HG03066 (cell line): ENCODE results near the gene COPS9.

Source experiments
- ATAC-seq: cut with Tn5 transposase; IDR thresholded peaks from one replicate; pipeline ENCODE4 v1.9.1; 2021; ENCODE audit warnings: low read depth; ENCODE audit not compliant: unreplicated experiment

The COPS9 gene

DNA sequence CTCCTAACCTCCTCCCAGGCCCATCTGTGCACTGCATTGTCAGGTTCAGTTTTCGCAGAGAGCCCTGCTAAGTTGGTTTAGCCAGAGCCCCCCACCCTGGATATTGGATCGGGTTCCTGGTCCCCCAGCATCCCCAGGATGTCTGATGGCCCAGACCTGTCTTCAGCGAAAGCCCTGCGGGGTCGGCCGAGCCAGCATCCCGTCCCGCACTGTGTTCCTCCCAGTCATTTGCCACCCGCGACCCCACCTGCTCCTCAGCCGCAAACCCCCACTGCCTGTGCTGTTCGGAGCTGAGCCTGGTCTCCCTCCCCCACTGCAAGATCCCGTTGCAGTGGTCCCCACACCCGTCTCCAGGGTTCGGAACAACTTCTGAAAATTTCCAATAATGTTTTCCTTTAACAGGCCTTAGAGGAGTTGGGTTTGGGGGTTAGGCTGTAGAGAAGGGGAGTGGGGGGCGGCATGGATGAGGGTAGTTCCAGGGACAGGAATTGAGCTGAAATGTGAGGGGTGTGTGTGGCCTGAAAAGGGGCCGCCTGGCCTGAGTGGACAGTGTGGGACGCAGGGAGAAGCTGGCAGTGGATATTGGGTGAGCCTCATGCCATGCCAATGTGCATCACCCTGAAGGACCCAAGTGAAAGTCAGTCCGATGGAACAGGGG lies 1.6 kb upstream of the COPS9 start:
- no peak for ATAC-seq

DNA sequence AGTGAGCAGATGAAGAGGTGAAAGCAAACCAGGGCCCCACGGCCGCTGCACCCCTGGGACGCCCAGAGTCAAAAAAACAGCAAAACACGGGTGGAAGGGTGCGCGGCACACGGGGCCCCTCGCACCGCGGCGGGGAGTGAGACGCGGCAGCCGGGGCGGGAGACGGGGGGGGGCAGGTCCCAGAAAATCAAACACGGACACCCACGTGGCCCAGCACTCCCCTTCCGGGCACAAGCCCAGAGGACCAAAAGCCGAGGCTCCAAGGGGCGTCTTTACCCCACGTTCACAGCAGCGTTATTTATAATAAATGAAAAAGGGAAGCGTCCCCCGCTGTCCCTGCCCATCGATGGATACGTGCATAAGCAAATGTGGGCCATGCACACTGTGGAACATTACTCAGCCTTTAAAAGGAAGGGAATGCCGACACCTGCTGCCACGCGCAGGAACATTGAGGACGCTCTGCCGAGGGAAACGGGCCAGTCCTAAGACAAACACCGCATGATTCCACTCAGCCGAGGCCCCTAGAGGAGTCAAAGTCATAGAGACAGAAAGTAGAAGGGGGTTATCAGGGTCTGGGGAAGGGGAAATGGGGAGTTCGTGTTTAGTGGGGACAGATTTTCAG lies 677 bp upstream of the COPS9 start:
- ATAC-seq, result peak; percentile 10

DNA sequence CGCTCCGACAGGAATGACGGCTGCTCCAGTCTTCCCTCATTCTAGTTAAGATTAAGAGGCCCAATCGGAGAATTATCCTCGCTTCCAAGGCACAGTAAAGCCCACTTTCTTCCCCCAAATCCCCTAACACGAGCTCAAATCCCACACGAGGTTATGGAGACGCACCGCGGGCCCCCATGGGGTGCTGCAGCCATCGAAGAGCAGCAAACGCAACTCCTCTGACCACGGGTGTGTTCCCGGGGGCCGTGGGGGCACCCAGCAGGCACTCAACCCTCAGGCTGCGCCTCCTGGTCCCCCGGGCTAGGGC lies 446 bp downstream of the COPS9 start:
- ATAC-seq, result peak; percentile 22

DNA sequence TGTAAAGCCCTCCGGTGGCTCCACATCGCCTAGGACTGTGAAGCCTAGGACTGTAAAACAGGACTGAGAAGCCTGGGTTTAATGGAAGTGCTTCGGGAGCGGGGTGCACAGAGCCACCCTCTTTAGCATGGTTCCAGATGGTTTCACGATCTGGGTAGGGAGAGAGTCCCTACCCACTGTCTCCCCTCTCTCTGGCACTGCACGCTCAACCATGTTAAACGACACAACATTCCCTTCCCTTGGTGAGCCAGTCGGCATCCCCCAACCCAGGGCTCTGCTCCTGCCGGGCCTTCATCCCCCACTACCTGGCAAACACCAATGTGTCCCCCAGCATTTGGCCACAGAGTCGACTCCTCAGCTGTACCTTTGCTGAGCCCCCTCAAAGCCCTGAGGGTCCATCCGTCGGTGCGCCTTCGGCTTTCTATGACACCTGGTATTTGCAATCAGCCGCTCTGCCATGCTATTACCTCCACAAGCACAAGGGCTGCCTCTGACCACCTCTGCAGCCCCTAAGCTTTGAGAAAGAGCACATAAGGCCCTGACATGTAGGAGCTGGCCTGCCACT lies 1.1 kb downstream of the COPS9 start:
- ATAC-seq, result no peak

DNA sequence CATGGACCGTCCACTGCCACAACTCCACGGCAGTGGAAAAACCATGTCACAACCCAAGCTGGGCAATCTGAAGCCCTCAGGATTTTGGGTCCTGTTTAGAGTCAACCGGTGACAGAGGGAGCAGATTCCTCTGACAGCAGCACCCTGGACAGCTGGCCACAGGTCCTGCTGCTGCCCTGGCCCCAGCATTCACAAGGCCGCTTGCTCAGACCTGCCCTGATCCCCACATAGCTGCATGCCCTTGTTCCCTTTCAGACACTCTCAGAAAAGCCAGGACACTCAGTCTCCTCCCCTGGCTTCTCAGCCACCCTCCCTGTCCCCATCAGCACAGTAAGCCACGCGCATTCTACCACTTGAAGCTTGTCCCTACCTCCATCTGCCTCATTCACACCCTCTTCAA lies 1.6 kb downstream of the COPS9 start:
- no peak for ATAC-seq

DNA sequence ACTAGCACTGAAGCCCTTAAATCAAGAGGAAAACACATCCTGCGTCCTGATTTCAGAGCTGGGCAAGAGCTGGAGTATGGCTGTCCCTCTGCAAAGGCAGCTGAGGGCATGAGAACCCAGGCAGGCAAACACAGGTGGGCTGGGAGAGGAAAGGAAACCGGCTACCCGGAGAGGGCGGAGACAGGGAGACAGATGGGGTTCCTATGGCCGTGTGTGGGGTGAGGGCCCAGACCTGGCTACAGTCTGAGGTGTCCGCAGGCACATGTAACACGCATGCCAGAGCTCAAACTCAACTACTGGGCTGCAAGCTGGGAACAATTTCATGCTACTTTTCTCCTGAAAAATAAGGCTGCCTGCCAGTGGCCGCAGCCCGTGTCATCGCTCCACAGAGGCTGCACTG lies 2.7 kb downstream of the COPS9 start:
- ATAC-seq, result no peak

DNA sequence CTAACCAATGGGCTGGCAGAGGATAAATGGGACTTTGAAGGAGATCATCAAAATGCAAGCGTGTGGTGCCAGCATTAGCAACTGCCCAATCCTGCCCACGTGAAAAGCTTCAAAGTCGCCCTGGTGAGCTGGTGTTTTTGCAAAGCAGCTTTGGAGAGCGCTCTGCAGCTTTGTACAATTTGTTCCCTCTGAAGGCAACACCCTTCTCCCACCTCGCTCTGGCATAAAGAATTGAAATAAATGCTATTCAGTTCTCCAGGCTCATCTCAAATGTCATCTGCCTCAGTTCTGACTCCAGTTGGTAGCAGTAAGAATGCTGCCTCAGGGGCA lies 3.5 kb downstream of the COPS9 start:
- no peak for ATAC-seq

DNA sequence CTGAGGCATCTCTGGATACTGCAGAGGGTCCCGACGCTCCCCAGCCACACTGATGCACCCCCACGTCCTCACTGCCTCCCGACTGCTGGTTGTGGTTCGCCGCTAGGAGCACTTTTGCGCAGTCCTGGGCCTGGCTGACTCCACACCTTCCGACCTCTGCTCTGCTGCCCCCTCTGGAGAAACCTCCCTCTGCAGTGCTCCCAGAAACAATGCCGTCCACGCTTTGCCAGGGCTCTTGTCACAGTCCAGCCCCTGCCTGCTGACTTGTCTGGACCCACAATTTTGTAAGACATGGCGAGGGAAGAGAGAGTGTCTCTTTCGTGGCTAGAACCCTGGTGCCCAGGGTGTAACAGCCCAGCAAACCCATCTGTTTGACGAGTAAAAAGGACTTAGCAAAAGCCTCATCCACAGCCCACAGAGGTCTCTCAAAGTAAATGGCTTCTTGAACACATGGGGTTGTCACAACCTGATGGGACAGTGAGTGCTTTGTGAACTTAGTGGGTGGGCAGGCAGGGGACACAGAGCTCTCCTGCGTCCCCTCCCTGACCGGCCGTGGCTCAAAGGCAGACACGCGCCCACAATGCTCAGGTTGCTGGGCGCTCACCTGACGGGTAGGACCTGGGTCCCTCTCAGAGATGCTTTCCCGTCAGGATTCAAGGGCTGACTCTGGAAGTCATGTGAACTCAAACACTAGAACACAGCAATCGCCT lies 4.0 kb downstream of the COPS9 start:
- no peak for ATAC-seq

DNA sequence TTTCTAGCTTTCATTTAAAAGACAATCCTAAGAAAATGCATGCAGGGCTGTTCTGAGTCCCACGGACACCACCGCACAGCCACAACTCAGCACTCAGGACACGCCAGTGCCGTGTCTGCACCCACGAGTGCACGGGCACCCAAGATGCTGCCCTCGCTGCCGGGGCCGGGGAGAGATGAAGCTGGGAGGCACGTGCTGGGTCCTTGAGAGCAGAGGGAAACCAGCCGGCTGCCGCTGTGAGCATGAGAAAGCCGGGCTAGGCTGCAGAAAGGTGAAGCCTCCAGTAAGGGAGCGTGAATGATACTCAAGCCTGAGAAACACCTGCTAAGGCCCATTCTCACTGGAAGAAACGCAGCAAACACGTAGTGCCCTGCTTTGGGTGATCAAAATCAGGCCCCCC lies 4.8 kb downstream of the COPS9 start:
- ATAC-seq, result no peak

DNA sequence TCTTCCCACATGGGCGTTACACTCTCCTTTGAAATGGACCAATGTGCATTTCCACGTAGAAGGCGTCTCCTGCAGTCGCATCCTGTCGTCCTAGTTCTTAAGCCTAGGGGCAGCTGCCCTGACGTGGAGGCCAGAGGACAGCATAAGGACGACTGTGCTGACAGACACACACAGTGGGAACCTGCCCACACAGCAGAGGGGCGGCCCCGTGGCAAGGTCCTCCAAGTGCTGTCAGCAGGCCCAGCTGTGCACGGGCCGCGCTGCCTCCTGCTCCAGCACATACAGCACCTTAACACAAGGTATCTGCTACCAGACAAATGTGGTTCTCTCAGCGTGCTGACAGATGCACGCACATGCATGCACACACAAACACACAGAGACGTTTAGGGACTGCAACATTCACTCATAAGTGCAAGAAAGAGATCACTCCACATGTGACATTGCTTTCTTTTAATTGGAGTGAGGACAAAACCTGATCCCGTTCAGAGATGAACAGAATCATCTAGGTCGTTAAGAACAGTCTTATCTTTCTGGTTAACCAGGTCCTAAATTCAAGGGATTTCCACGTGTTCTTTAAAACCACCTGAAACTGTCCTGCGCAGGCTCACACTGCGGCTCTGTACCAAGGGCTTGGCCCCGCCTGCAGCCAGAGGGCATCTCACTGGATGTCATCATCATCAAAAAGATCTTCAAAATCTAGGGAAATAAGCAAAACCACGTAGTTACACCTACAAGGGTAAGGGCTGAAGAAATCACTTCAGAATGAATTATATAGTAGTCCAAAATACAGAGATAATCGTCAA lies 5.5 kb downstream of the COPS9 start:
- no peak for ATAC-seq

DNA sequence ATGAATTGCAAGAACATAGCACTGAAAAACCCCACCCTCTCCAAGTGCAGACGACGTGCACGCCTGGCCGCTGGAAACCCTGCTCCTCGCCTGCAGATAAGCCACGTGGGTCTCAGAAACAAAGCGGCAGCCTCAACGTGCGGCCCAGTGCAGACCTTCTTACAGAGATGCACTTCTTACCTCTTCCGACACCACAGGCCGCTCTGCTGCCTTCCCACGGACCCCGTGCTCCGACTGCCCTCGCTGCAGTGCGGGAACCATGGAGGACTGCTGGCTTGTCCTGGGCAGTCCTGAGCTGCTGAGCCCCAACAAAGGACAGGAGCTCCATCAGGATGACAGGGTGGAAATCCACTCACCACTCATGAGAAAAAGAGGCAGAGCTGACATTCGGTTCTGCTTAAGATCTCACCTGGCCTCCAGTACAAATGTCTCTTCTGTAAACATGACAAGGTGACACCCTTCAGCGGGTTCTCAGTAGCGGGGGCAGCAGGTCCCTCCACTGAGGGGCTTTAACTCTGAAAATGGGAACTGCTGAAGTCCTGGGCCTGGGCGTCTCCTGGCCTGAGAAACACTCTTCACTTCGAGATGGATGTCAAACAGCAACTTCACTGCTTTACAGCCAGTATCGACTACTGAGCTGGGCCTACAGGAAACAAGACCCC lies 6.2 kb downstream of the COPS9 start:
- ATAC-seq, result no peak

DNA sequence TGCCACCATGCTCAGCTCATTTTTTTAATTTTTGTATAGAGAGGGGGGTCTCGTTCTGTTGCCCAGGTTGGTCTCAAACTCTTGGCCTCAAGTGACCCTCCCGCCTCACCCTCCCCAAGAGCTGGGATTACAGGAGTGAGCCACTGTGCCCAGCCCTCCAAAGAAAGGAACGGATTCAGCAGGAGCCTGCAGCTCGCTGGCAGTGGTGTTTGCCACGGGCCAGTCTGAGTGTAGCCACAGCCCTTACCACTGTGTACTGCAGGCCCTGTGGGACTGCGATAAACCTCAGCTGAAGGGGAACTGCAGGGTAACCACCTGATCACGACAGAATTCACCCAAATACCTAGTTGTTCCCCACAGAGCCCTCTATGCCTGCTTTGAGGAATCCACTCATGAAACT lies 6.8 kb downstream of the COPS9 start:
- ATAC-seq, result no peak

DNA sequence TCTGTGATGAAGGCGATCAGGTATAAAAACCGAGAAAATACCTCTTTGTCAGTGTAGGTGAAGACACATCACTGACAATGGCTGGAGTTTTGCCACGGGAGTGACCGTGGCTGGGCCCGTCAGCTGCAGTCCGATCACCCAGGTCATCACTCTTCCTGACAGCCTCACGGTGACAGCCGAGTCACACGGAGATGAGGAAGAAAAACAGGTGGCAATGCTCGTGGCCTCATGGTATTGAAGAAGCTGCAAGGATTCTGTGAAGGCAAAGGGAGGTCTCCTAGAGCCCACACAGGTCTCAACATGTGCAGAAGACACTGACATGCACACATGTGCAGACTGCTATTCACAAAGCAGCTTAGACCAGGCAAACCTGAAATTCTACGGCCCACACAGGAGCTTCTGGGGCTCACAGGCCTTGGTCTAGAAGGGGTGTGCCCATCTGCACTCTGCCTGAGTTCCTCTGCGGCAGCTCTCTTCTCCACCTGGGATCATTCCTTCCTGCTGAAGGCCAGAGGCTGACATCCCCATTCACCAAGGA lies 7.4 kb downstream of the COPS9 start:
- ATAC-seq, result no peak

DNA sequence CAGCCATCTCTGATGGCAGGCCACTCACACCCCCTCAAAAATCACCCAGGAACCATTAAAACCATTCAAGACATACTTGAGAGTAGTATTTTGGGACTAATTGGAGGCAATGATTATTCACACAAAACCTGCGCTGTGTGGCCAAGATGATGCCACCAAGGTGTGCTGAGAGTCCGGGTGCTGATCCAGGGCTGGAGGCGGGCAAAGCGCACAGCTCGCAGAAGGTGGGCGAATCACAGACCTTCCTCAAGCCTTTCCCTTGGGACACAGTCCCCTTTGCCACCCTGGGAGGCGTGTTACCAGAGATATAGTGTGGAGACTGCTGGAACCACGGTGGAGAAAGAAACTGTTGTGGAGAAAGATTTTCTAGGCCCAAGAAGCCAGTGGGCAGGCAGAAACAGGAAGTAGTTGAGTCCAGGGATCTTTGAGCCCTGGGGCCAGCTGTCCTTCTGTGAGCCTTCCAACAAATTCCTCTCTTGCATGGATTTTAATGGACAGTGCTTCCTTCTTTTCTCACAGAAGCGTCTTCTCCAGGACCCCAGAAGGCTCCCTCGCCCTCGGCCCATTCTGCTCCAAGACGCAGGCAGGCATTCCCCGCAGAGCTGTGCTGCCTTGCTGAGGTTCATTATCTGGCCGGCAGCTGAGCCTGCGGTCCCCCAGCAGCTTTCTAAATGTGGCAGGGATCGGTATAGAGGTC lies 8.0 kb downstream of the COPS9 start:
- ATAC-seq, result no peak

DNA sequence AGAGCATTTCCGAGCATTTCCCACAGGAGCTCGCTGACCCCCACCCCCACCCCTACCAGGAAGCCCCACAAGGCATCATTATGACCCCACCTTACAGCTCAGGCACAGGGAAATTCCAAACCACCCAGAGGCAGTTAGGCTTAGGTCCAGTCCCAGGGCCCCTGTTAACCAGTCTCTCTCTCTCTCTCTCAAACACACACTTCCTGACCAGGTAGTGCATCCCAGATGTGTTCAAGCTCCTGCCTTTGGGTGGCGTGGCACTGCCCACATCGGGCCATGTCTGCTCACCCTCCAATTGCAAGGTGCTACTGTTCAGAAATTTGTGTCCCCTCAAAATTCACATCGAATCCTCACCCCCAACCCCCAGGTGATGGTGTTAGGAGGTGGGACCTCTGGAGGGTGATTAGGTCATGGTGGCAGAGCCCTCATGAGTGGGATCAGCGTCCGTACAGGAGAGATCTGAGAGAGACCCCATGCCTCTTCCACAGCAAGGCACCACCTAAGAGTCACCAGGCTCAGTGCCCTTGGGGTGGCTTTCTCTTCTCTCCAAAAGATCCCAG lies 8.8 kb downstream of the COPS9 start:
- no peak for ATAC-seq

DNA sequence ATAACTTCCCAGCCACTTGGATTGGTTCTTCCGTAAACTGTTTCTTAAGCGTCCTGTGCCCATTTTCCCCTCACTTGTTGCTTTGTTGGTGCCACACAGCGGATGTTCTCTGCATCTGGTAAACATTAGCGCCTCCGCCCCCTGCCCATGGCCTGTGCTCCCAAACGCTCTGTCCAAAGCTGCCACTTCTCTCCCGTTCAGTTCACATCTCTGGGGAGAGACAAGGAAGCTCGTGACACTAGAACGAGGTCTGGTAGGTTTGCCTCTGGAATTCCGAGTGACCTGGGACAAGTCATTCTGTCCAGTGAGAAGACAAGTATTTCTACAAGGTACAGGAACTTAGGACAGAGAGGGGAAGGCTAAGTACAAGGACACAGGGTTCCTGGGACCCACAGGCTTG lies 9.4 kb downstream of the COPS9 start:
- no peak for ATAC-seq

DNA sequence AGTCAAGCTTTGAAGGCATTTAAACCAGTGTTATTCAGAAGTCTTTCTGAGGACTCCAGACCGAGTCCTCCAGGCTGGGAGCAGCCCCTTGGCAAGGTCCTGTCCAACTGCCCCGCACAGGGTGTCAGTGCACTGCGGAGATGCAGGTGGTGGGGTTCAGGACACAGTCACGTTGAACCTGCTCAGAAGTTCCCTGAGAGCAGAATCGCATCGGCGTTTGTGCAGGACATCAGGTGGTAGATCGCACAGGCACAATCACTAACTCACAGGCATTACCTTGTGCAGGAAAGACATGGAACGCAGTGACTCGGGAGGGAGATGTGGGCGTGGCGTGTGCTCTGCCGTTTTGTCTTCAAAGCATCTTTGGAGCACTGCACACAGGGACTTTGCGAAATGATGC lies 10.4 kb downstream of the COPS9 start:
- no peak for ATAC-seq

DNA sequence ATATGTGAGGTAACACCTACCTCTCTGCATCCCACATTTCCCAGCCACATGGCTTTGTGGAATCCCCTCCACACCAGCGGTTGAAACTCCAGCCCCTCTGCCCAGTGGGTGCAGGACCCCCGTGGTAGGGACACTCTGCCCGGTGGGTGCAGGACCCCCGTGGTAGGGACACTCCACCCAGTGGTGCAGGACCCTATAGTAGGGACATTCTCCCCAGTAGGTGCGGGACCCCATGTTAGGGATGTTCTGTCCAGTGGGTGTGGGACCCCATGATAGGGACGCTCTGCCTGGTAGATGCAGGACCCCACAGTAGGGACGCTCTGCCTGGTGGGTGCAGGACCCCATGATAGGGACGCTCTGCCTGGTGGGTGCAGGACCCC lies 11.5 kb downstream of the COPS9 start:
- no peak for ATAC-seq

DNA sequence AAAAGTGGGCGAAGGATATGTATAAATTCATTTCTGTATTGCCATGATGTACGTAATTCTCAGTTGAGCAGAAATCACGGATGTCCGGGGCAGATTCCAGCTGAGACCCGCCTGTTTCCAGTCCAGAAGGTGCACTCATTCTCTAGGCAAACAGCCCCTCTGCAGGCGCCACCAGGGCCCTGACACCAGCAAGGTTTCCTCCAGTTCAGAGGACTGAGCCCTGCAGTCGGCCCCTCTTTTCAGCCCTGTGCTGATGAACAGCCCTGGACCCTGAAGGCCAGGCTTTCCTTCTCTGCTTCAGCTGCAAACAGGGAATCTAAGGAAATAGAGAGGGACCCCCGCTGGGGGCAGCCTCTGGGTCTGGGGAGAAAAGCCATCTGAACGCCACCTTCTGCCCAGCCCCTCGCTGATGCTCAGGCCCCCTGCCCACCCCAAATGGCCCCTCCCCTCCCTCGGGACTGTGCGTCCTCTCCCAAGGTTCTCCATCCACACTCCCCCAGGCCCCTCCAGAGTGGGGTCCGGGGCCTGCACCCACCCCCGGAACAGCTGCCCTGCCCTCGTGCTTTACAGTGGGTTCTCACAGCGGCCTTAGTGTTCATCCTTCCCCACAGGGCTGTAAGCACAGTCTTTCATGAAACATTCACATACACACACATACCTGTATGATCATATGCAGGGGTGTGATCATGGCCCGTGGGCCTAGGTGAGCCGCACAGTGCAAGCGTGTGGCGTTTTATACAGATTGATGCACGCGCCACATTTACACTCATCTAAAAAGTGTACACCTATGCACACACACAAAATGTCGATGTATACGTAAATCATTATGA lies 12.1 kb downstream of the COPS9 start:
- no peak for ATAC-seq
